Measurements from ENCODE around the gene FNDC3B.

- TF ChIP-seq POLR2AphosphoS5 (IDR thresholded peaks at IDR 0.05; ENCODE audit: low read depth, low read length) (no peak), TAF1 (IDR thresholded peaks at IDR 0.05; ENCODE audit: borderline replicate concordance, insufficient read depth, low read length) (no peak), REST (IDR thresholded peaks at IDR 0.05; ENCODE audit: insufficient read depth in 1 of 2, low read depth in 2 of 2, low read length in 2 of 2) (no peak), SIN3A (IDR thresholded peaks at IDR 0.05; ENCODE audit: borderline replicate concordance, insufficient read depth, low read length) (no peak)
Measured at GRCh38 chr3:172372895-172373294, 333.5 kb downstream of the FNDC3B start.

Measured in PFSK-1 (cell line).